Astrocyte (in vitro differentiated cells and primary cell): ENCODE data around the gene DOCK7.

Experiments used
- CTCF ChIP-seq: IDR thresholded peaks from 2 replicates; pipeline ENCODE4 v1.5.1; 2011; ENCODE audit warnings: low read depth, mild to moderate bottlenecking, inconsistent platforms, low read length, moderate library complexity; ENCODE audit not compliant: insufficient read depth
- EZH2 ChIP-seq: IDR thresholded peaks from 2 replicates; pipeline ENCODE4 v1.6.1; 2012; ENCODE audit warnings: mild to moderate bottlenecking, low read length, inconsistent platforms; ENCODE audit not compliant: insufficient read depth

GRCh38 chr1:62608905-62609304, 79.3 kb downstream of the DOCK7 start:
- TF ChIP-seq EZH2 (no peak), CTCF (no peak)
